ENCODE data around the gene TFCP2. TPM values are rescaled to one million over a fixed set of nuclear protein-coding genes. Genes with fewer than 3 reads are reported as not detected.

The TFCP2 gene
- total RNA-seq, 1 donor from 2014 or later: 40.7 TPM

DNA sequence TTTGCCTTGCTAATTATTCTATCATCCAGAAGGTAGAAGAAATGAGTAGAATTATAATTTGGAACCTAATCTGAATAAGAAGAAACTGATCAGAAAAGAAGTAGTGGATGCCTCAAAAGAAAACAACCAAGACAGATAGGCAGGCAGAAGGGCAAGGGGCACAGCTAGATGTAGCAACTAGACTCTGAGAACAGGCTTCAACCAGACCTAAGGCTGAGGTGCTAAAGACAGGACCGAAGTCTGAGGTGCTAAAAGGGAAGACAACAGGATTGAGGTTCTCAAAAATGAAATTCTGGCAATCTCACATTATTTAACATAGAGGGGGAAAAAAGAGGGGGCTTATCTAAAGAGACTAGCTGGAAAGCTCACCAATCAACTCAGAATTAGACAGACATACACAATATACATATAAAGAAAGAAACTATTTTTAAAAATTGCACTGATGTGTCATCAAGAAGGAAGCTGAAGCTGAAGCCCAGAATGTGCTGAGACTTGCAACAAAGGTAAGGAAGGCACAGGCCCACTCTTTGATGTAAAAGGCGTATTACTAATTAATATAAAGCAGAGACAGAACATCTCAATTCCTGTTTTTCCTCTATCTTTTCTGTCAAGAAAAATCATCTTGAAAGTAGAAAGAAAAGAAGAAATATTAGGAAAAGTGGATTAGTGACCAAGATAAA, 45.7 kb downstream of the TFCP2 start:
- no peaks in the 10 kb centered on the region for H3K27me3 Mint-ChIP-seq

GRCh38 chr12:51126297-51126696, 46.6 kb downstream of the TFCP2 start:
- no peak for DNase-seq (ENCODE audit: extremely low spot score, unreplicated experiment)
- Mint-ChIP-seq H3K9me3 (no peaks in the 10 kb centered on the region), H3K36me3 (peaks cover 13% of the 10 kb centered on the region), H3K27me3 (no peaks in the 10 kb centered on the region), H3K27ac (no peak overlapping the region), H3K4me1 (ENCODE audit: unreplicated experiment) (peaks cover 5% of the 10 kb centered on the region), H3K4me3 (no peak overlapping the region)
- TF ChIP-seq, protein P1, sequence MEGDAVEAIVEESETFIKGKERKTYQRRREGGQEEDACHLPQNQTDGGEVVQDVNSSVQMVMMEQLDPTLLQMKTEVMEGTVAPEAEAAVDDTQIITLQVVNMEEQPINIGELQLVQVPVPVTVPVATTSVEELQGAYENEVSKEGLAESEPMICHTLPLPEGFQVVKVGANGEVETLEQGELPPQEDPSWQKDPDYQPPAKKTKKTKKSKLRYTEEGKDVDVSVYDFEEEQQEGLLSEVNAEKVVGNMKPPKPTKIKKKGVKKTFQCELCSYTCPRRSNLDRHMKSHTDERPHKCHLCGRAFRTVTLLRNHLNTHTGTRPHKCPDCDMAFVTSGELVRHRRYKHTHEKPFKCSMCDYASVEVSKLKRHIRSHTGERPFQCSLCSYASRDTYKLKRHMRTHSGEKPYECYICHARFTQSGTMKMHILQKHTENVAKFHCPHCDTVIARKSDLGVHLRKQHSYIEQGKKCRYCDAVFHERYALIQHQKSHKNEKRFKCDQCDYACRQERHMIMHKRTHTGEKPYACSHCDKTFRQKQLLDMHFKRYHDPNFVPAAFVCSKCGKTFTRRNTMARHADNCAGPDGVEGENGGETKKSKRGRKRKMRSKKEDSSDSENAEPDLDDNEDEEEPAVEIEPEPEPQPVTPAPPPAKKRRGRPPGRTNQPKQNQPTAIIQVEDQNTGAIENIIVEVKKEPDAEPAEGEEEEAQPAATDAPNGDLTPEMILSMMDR (conservative IDR thresholded peaks at IDR 0.05): no peak

More for the DNA sequence above, 45.7 kb downstream of the TFCP2 start:
- TF ChIP-seq, protein P1 (conservative IDR thresholded peaks at IDR 0.05): no peak
- no peak for DNase-seq (ENCODE audit: extremely low spot score, unreplicated experiment)
- peaks cover 5% of the 10 kb centered on the region for H3K4me1 Mint-ChIP-seq (ENCODE audit: unreplicated experiment)
- H3K9me3 Mint-ChIP-seq: no peaks in the 10 kb centered on the region
- H3K27ac Mint-ChIP-seq: peak overlapping the region; percentile 19
- H3K4me3 Mint-ChIP-seq: no peak overlapping the region
- H3K36me3 Mint-ChIP-seq: peaks cover 21% of the 10 kb centered on the region

DNA sequence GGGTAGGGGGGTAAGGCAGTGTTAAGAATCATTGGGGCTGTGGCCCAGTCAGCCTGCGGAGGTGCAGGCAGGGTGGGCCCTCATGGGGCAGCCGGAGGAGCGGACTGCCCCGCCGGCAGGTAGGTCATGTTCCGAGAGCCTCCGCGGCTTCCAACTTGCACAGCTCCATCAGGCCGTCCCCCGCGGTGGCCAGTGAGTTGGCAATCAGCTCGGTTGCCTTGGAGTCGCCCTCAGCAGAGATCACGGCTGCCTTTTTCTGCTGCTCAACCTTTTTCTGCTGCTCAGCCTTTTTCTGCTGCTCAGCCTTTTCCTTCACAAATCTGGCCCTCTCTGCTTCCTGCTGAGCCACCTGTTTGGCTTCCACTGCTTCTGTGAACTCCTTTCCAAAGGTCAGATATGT, 48.4 kb downstream of the TFCP2 start:
- Mint-ChIP-seq H3K27ac (no peak overlapping the region), H3K4me3 (no peak overlapping the region), H3K4me1 (ENCODE audit: unreplicated experiment) (peaks cover 5% of the 10 kb centered on the region), H3K36me3 (peaks cover 16% of the 10 kb centered on the region), H3K9me3 (no peaks in the 10 kb centered on the region), H3K27me3 (no peaks in the 10 kb centered on the region)
- DNase-seq (ENCODE audit: extremely low spot score, unreplicated experiment): no peak
- TF ChIP-seq, protein P1 (conservative IDR thresholded peaks at IDR 0.05): no peak

GRCh38 chr12:51122844-51123243, 50.1 kb downstream of the TFCP2 start:
- H3K4me3 Mint-ChIP-seq: no peak overlapping the region

DNA sequence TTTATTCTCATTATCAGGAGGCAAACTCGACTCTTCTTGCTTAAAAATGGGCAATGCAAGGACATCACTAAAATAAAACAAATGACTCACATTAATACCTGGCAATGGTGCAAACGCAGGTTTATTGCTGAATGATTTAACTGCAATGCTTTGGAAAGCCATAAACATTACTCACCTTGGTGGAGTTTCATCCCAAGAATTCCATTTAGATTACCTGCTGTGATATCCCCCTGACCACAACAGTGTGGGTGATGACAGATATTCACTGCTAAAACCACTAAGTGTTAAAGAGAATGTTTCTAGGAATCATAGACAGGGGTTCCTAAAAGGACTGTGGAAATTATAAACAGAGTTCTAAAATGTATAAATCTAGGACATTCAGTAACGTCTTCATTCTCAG, 54.2 kb downstream of the TFCP2 start:
- no peaks in the 10 kb centered on the region for H3K4me1 Mint-ChIP-seq (ENCODE audit: unreplicated experiment)
- no peak for DNase-seq (ENCODE audit: extremely low spot score, unreplicated experiment)
- H3K9me3 Mint-ChIP-seq: no peaks in the 10 kb centered on the region
- H3K27me3 Mint-ChIP-seq: no peaks in the 10 kb centered on the region
- H3K4me3 Mint-ChIP-seq: no peak overlapping the region
- peaks cover 29% of the 10 kb centered on the region for H3K36me3 Mint-ChIP-seq
- TF ChIP-seq, protein P1 (conservative IDR thresholded peaks at IDR 0.05): no peak
- no peak overlapping the region for H3K27ac Mint-ChIP-seq

More at GRCh38 chr12:51122844-51123243, 50.1 kb downstream of the TFCP2 start:
- DNase-seq (ENCODE audit: extremely low spot score, unreplicated experiment): no peak
- no peaks in the 10 kb centered on the region for H3K9me3 Mint-ChIP-seq
- no peak overlapping the region for H3K27ac Mint-ChIP-seq
- peaks cover 5% of the 10 kb centered on the region for H3K4me1 Mint-ChIP-seq (ENCODE audit: unreplicated experiment)
- TF ChIP-seq, protein P1 (conservative IDR thresholded peaks at IDR 0.05): no peak
- H3K36me3 Mint-ChIP-seq: peaks cover 25% of the 10 kb centered on the region
- H3K27me3 Mint-ChIP-seq: no peaks in the 10 kb centered on the region
